ENCODE measurements around the gene SLC26A4.

Gene SLC26A4

GRCh38 chr7:107689553-107689952 lies 28.9 kb downstream of the SLC26A4 start:
- TF ChIP-seq, protein P1, sequence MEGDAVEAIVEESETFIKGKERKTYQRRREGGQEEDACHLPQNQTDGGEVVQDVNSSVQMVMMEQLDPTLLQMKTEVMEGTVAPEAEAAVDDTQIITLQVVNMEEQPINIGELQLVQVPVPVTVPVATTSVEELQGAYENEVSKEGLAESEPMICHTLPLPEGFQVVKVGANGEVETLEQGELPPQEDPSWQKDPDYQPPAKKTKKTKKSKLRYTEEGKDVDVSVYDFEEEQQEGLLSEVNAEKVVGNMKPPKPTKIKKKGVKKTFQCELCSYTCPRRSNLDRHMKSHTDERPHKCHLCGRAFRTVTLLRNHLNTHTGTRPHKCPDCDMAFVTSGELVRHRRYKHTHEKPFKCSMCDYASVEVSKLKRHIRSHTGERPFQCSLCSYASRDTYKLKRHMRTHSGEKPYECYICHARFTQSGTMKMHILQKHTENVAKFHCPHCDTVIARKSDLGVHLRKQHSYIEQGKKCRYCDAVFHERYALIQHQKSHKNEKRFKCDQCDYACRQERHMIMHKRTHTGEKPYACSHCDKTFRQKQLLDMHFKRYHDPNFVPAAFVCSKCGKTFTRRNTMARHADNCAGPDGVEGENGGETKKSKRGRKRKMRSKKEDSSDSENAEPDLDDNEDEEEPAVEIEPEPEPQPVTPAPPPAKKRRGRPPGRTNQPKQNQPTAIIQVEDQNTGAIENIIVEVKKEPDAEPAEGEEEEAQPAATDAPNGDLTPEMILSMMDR (IDR thresholded peaks at IDR 0.05; ENCODE audit: control insufficient read depth, insufficient read depth, low read depth, low read length, missing control alignments): no peak
- no peak for DNase-seq (ENCODE audit: low read depth)
- no peak overlapping the region for H3K4me3 ChIP-seq (ENCODE audit: control insufficient read depth, low read depth, low read length)

GRCh38 chr7:107690084-107690483 lies 29.5 kb downstream of the SLC26A4 start:
- TF ChIP-seq, protein P1 (IDR thresholded peaks at IDR 0.05; ENCODE audit: control insufficient read depth, insufficient read depth, low read depth, low read length, missing control alignments): no peak
- no peak for DNase-seq (ENCODE audit: low read depth)
- H3K4me3 ChIP-seq (ENCODE audit: control insufficient read depth, low read depth, low read length): no peak overlapping the region

DNA sequence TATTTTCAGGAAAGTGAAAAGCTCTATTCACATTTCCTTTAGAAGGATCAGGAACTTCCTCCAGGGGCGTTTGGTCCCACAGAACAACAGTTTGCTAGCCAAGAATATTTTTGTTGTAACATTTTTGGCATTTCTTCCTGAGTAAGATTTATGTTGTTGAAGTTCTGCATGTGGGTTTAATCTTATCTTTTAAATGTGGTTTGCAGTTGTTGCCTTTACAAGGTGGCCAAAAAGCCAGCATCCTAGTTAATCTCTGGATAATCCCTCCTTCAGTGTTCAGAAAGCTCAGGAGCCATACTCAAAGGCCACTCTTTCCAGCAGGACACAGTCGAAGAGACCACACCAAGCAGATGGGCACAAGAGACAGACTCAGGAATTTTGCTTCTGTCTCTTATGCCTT lies 30.0 kb downstream of the SLC26A4 start:
- H3K4me3 ChIP-seq (ENCODE audit: control insufficient read depth, low read depth, low read length): no peak overlapping the region
- no peak for DNase-seq (ENCODE audit: low read depth)
- TF ChIP-seq, protein P1 (IDR thresholded peaks at IDR 0.05; ENCODE audit: control insufficient read depth, insufficient read depth, low read depth, low read length, missing control alignments): no peak

- H3K4me3 ChIP-seq (ENCODE audit: control insufficient read depth, low read depth, low read length): no peak overlapping the region
- TF ChIP-seq, protein P1 (IDR thresholded peaks at IDR 0.05; ENCODE audit: control insufficient read depth, insufficient read depth, low read depth, low read length, missing control alignments): no peak
- no peak for DNase-seq (ENCODE audit: low read depth)
Measured at GRCh38 chr7:107691716-107692115, 31.1 kb downstream of the SLC26A4 start.

DNA sequence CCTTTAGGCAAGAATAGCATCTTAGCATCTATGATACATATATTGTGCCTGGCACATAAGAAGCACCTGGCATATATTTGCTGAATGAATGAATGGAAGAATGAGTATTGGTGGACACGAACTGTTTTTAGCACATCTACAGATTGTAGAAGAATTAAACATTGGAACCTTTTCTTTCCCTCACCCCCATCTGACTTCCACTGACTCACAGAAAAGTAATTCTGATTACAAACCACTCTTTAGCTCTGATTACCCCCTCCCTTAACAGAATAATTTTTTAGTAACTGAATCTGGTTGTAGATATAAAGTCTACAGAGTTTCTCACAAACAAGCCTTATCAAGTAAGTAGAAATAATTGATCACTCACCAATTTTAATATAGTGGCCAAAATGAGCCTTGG lies 31.9 kb downstream of the SLC26A4 start:
- TF ChIP-seq, protein P1 (IDR thresholded peaks at IDR 0.05; ENCODE audit: control insufficient read depth, insufficient read depth, low read depth, low read length, missing control alignments): no peak
- no peak for DNase-seq (ENCODE audit: low read depth)
- H3K4me3 ChIP-seq (ENCODE audit: control insufficient read depth, low read depth, low read length): no peak overlapping the region

- no peak overlapping the region for H3K4me3 ChIP-seq (ENCODE audit: control insufficient read depth, low read depth, low read length)
- DNase-seq (ENCODE audit: low read depth): no peak
- TF ChIP-seq, protein P1 (IDR thresholded peaks at IDR 0.05; ENCODE audit: control insufficient read depth, insufficient read depth, low read depth, low read length, missing control alignments): no peak
Measured at GRCh38 chr7:107693396-107693795, 32.8 kb downstream of the SLC26A4 start.

GRCh38 chr7:107694386-107694785 lies 33.8 kb downstream of the SLC26A4 start:
- DNase-seq (ENCODE audit: low read depth): no peak
- no peak overlapping the region for H3K4me3 ChIP-seq (ENCODE audit: control insufficient read depth, low read depth, low read length)
- TF ChIP-seq, protein P1 (IDR thresholded peaks at IDR 0.05; ENCODE audit: control insufficient read depth, insufficient read depth, low read depth, low read length, missing control alignments): no peak
